ENCODE measurements around the gene CCSER1.

GRCh38 chr4:91089178-91089577, 962.0 kb downstream of the CCSER1 start:
- no peak for TF ChIP-seq CTCF (IDR thresholded peaks at IDR 0.05 in 8 of 11, conservative IDR thresholded peaks at IDR 0.05 in 3 of 11)
- no peak for TF ChIP-seq POLR2A (IDR thresholded peaks at IDR 0.05)
- no peak for TF ChIP-seq POLR2AphosphoS5 (IDR thresholded peaks at IDR 0.05)
